ENCODE data around the gene SGF29. TPM values are rescaled to one million over a fixed set of nuclear protein-coding genes. Genes with fewer than 3 reads are reported as not detected.

SGF29 gene
- total and polyA plus RNA-seq, 10 donors: 22.9 to 35.1 (median 27.5) TPM

- intact Hi-C loops (cut with DNase I; ENCODE audit: low total_unique reads): no loop called here
- 85 to 89% (median 86%) methylated on average over 7 of the region's 7 CpGs for WGBS, 5 donors
- TF ChIP-seq POLR2A (IDR thresholded peaks at IDR 0.05) (no peak), CTCF (IDR thresholded peaks at IDR 0.05 in 8 of 11, conservative IDR thresholded peaks at IDR 0.05 in 3 of 11) (no peak)
- Histone ChIP-seq H3K9me3 (no peaks in the 10 kb centered on the region), H3K27ac (no peak overlapping the region), H3K27me3 (replicated peaks in 1 of 7) (peaks cover 0 to 63% (median 0%) of the 10 kb centered on the region in 7 donors), H3K4me1 (peaks cover 0 to 22% (median 5%) of the 10 kb centered on the region in 6 donors), H3K36me3 (no peaks in the 10 kb centered on the region), H3K4me3 (no peak overlapping the region)
- DNase-seq: no peak
These were observed 7.1 kb upstream of the SGF29 start for GRCh38 chr16:28546626-28547025.

DNA sequence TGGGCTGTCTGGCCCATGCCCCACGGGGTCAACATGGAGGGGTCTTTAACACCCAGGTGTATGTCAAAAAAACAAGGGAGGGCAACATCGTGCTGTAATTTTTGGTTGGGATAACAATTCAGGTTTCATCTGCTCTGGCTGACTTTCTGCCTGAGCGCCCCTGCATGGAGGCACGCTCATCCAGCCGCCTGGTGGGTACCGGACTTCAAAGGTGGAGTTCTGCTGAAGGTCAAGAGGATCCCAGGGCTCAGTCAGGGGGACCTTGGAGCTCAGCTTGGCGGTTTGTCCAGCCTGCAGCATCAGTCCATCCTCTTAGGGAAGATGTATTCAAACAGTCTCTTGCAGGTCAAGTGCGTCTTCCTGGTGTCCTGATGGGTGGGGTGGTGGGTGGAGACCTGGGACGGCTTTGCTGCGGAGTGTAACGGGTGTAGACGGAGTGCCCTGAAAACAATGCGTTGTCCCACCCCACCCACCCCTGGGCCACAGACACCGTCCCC, 5.4 kb upstream of the SGF29 start:
- TF ChIP-seq POLR2A (IDR thresholded peaks at IDR 0.05) (no peak), CTCF (IDR thresholded peaks at IDR 0.05 in 8 of 11, conservative IDR thresholded peaks at IDR 0.05 in 3 of 11) (no peak), POLR2AphosphoS5 (IDR thresholded peaks at IDR 0.05) (no peak)
- Histone ChIP-seq H3K4me3 (no peak overlapping the region), H3K27ac (no peak overlapping the region), H3K4me1 (peaks cover 0 to 15% (median 7%) of the 10 kb centered on the region in 6 donors), H3K9me3 (no peaks in the 10 kb centered on the region), H3K36me3 (no peaks in the 10 kb centered on the region), H3K27me3 (replicated peaks in 1 of 7) (peaks cover 0 to 61% (median 0%) of the 10 kb centered on the region in 7 donors)
- intact Hi-C loops (cut with DNase I; ENCODE audit: low total_unique reads): no loop called here
- no peak for DNase-seq
- WGBS, 5 donors: 64 to 89% (median 71%) methylated on average over 14 of the region's 14 CpGs

DNA sequence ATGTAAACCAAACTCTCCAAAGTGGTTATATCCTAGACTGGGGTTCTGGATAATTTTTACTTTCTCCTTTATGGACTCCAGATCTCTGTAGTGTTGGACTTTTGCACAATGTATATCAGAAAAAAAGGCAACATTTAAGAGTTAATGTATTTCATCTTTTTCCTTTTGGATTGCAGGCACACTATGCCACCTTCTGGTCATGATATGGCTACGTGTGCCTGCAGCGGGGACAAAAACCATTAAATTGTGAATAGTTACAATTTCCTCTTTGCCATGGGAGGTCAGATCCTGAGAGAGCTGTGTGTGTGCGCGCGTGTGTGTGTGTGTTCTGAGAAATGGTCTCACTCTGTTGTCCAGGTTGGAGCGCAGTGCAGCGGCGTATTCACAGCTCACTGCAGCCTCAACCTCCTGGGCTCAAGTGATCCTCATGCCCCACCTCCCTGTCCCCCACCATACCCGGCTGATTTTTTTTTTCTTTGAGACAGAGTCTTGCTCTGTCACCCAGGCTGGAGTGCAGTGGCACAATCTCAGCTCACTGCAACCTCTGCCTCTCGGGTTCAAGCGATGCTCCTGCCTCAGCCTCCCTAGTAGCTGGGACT, 4.3 kb upstream of the SGF29 start:
- H3K36me3 ChIP-seq: no peaks in the 10 kb centered on the region
- no peak for TF ChIP-seq POLR2A (IDR thresholded peaks at IDR 0.05)
- peak in 8 of 11 experiments; percentile 25 to 66 (median 41) for TF ChIP-seq CTCF (IDR thresholded peaks at IDR 0.05 in 8 of 11, conservative IDR thresholded peaks at IDR 0.05 in 3 of 11)
- H3K4me1 ChIP-seq: peaks cover 2 to 20% (median 9%) of the 10 kb centered on the region in 6 donors
- H3K9me3 ChIP-seq: no peaks in the 10 kb centered on the region
- H3K4me3 ChIP-seq: no peak overlapping the region
- no peak for DNase-seq
- intact Hi-C loops (cut with DNase I; ENCODE audit: low total_unique reads): no loop called here
- H3K27me3 ChIP-seq (replicated peaks in 1 of 7): peaks cover 0 to 50% (median 0%) of the 10 kb centered on the region in 7 donors
- 29 to 39% (median 36%) methylated on average over 11 of the region's 11 CpGs for WGBS, 5 donors
- H3K27ac ChIP-seq: no peak overlapping the region

DNA sequence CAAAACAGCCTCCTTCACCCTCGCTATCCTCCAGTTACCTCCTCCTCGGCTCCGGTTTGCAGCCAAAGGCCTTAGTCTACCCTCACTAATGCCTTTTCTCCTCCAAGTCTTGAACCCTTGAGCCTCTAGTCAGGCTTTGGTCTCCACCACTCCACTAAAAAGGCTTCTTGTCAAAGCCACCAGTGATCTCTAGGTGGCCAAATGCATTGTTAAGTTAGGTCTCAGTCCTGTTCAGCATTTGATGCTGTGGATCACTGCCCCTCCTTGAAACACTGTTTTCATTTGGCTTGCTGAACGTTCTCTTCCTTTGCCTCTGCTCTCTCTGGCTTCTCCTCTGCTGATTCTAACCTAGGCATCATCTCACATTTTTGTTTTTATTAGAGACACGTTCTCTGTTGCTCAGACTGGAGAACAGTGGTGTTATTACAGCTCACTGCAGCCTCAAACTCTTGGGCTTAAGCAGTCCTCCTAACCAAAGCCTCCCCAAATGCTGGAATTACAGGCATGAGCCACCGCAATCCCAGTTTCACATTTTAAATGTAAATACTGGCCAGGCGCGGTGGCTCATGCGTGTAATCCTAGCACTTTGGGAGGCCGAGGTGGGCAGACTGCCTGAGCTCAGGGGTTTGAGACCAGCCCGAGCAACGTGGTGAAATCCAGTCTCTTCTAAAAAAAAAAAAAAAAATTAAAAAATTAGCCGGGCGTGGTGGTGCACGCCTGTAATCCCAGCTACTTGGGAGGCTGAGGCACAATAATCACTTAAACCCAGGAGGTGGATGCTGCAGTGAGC, 1.1 kb downstream of the SGF29 start:
- Histone ChIP-seq H3K27ac (peak overlapping the region; percentile 97 to 99 (median 98)), H3K27me3 (replicated peaks in 1 of 7) (peaks cover 0 to 3% (median 0%) of the 10 kb centered on the region in 7 donors), H3K4me3 (peak overlapping the region; percentile 51 to 81 (median 59)), H3K9me3 (no peaks in the 10 kb centered on the region), H3K4me1 (peaks cover 8 to 45% (median 31%) of the 10 kb centered on the region in 6 donors), H3K36me3 (peaks cover 0 to 36% (median 11%) of the 10 kb centered on the region in 6 donors)
- intact Hi-C loops (cut with DNase I; ENCODE audit: low total_unique reads): loop anchor here (10.0 kb wide), 1 partner anchor 60 kb away; the partner anchor contains the start of genes APOBR and CLN3
- TF ChIP-seq POLR2AphosphoS5 (IDR thresholded peaks at IDR 0.05) (no peak), CTCF (IDR thresholded peaks at IDR 0.05 in 8 of 11, conservative IDR thresholded peaks at IDR 0.05 in 3 of 11) (no peak), POLR2A (IDR thresholded peaks at IDR 0.05) (no peak)
- peak; percentile 77 for DNase-seq
- 88 to 92% (median 90%) methylated on average over 15 of the region's 15 CpGs for whole genome bisulfite sequencing, 5 donors

Data from spleen (tissue), 11 donors.